ENCODE data around the gene MRPL12.

DNA sequence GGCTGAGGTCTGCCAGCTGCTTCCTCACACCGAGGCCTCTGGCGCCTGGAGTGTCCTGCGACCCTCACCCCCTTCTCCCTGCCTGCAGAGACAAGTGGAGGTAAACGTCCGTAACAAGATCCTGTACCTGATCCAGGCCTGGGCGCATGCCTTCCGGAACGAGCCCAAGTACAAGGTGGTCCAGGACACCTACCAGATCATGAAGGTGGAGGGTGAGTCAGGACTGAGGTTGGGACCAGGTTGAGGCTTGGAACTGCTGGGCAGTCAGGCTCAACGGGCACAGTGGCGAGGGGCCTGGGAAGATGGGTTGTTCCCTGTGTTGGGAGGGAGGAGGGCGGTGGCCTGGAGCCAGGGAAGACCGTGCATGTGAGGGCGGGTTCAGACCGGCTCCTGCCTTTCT lies 14.6 kb upstream of the MRPL12 start:
- TF ChIP-seq, protein P1, sequence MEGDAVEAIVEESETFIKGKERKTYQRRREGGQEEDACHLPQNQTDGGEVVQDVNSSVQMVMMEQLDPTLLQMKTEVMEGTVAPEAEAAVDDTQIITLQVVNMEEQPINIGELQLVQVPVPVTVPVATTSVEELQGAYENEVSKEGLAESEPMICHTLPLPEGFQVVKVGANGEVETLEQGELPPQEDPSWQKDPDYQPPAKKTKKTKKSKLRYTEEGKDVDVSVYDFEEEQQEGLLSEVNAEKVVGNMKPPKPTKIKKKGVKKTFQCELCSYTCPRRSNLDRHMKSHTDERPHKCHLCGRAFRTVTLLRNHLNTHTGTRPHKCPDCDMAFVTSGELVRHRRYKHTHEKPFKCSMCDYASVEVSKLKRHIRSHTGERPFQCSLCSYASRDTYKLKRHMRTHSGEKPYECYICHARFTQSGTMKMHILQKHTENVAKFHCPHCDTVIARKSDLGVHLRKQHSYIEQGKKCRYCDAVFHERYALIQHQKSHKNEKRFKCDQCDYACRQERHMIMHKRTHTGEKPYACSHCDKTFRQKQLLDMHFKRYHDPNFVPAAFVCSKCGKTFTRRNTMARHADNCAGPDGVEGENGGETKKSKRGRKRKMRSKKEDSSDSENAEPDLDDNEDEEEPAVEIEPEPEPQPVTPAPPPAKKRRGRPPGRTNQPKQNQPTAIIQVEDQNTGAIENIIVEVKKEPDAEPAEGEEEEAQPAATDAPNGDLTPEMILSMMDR (IDR thresholded peaks at IDR 0.05) = no peak
- TF ChIP-seq, protein P2, sequence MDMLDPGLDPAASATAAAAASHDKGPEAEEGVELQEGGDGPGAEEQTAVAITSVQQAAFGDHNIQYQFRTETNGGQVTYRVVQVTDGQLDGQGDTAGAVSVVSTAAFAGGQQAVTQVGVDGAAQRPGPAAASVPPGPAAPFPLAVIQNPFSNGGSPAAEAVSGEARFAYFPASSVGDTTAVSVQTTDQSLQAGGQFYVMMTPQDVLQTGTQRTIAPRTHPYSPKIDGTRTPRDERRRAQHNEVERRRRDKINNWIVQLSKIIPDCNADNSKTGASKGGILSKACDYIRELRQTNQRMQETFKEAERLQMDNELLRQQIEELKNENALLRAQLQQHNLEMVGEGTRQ (CRISPR knock-in tag; IDR thresholded peaks at IDR 0.05) = no peak
- TF ChIP-seq ZNF317 (CRISPR knock-in tag; IDR thresholded peaks at IDR 0.05; ENCODE audit: borderline replicate concordance, low read depth) = no peak
- TF ChIP-seq CREB1 (CRISPR knock-in tag; IDR thresholded peaks at IDR 0.05) = no peak

Measured in WTC11 (cell line).